ENCODE results near the gene AOX1. TPM values are rescaled to one million over a fixed set of nuclear protein-coding genes. Genes with fewer than 3 reads are reported as not detected.

Gene AOX1
- total RNA-seq, 1 donor from 2014 or later = 24.3 TPM

DNA sequence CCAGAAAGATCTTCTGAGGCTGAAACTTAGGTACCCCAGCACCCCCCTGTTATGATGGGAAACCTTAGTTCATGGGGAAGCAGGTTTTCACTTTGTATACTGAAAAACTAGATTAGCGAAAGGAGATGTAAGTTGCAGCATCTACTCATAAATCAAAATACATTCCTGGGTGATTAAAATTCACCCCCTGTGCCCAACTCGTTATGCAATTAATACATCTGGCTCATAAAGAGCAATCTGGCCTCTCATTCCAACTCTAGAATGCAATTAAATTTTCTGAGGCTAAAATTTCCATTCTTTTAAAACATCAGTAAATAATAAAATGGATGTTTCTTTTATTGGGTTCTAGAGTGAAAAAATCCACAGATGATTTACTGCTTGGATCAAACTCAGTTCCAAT, 115.0 kb downstream of the AOX1 start:
- no peak for ATAC-seq
- Histone ChIP-seq H3K4me1 (no peaks in the 10 kb centered on the region), H3K27ac (no peak overlapping the region), H3K9me3 (no peaks in the 10 kb centered on the region), H3K27me3 (no peaks in the 10 kb centered on the region), H3K36me3 (no peaks in the 10 kb centered on the region), H3K4me3 (no peak overlapping the region)
- TF ChIP-seq, protein P1, sequence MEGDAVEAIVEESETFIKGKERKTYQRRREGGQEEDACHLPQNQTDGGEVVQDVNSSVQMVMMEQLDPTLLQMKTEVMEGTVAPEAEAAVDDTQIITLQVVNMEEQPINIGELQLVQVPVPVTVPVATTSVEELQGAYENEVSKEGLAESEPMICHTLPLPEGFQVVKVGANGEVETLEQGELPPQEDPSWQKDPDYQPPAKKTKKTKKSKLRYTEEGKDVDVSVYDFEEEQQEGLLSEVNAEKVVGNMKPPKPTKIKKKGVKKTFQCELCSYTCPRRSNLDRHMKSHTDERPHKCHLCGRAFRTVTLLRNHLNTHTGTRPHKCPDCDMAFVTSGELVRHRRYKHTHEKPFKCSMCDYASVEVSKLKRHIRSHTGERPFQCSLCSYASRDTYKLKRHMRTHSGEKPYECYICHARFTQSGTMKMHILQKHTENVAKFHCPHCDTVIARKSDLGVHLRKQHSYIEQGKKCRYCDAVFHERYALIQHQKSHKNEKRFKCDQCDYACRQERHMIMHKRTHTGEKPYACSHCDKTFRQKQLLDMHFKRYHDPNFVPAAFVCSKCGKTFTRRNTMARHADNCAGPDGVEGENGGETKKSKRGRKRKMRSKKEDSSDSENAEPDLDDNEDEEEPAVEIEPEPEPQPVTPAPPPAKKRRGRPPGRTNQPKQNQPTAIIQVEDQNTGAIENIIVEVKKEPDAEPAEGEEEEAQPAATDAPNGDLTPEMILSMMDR (IDR thresholded peaks at IDR 0.05) = no peak
- no peak for DNase-seq
- intact Hi-C loops (cut with DNase I) = no loop called here

DNA sequence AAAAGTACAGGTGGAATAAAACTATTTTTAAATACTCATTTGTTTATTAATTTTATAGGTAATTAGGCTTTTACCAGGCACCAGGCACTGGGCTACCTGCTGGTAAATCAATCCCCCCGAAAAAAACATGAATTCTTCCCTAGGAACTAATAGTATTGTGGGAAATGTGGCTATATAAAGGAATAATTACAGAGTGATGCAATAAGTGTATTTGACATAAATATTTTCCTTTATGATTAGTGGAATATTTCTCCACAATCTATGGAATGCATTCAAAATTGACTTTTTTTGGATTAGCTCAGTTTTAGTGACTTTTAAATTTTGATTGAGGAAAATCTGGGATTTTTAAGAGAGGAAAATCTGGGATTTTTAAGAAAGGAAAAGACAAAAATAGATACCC, 116.2 kb downstream of the AOX1 start:
- intact Hi-C loops (cut with DNase I) = no loop called here
- TF ChIP-seq, protein P1 (IDR thresholded peaks at IDR 0.05) = no peak
- no peaks in the 10 kb centered on the region for H3K36me3 ChIP-seq
- no peaks in the 10 kb centered on the region for H3K4me1 ChIP-seq
- no peak overlapping the region for H3K4me3 ChIP-seq
- ATAC-seq = no peak
- no peak for DNase-seq
- no peaks in the 10 kb centered on the region for H3K27me3 ChIP-seq
- H3K9me3 ChIP-seq = no peaks in the 10 kb centered on the region
- no peak overlapping the region for H3K27ac ChIP-seq

DNA sequence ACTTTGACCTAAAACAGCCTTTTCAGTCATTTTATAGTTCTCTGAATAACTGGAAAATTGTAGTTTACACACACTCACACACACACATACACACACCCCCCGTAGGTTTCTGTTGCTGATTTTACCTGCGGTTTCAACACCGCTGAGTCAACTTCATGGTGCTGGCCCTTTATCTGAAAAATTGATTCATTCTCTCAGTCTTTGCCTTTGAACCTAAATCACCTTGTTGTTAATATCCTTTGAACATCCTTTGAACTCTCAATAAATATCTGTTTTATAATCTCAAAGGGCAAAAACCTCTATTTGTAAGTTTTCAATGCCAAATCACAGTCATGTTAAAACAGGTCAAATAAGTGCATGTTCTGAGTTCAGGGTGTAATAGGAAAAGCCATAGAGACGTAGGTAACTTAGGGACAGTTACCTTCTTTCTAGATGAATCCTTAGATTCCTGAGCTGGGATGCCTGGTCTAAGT, 116.9 kb downstream of the AOX1 start:
- H3K9me3 ChIP-seq = no peaks in the 10 kb centered on the region
- DNase-seq (no peak), ATAC-seq (no peak)
- intact Hi-C loops (cut with DNase I) = no loop called here
- TF ChIP-seq, protein P1 (IDR thresholded peaks at IDR 0.05) = no peak
- no peak overlapping the region for H3K27ac ChIP-seq
- H3K4me1 ChIP-seq = no peaks in the 10 kb centered on the region
- no peak overlapping the region for H3K4me3 ChIP-seq
- H3K27me3 ChIP-seq = no peaks in the 10 kb centered on the region
- no peaks in the 10 kb centered on the region for H3K36me3 ChIP-seq

DNA sequence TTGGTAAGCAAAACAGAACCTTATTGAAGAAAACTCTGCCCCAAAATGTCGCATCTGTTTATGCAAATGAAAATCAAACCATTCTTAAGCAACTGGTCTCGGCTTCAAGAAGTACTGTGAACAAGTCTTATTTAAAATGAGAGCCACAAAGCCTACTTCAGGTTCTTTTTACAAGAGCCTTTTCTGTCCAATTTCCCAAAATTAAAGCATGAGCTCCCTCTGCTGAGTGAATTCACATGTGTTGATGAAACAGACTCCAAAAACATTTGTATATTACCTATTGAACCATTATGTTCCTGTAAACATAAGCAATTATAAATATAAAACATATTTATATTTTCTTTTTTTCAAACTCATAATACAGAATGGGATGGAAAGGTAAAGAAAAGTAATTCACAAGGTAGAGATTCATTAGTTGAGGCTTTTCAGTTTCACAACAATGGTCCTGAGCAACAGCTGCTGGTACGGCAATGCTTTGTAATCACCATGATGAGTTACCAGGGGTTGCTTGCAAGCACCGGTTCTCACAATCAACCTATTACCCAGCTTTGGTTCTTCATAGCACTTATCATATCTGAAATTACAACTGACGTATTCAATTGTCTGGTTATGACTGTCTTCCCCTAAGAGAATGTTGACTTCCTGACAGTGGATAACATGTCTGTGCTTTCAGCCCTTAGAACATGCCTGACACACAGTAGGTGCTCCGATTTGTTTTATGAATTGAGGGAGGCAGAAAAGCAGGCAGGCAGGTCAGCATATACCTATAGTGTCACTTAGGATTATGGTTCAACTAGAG, 117.5 kb downstream of the AOX1 start:
- ATAC-seq (peak; percentile 76), DNase-seq (no peak)
- no peaks in the 10 kb centered on the region for H3K36me3 ChIP-seq
- no peaks in the 10 kb centered on the region for H3K9me3 ChIP-seq
- H3K27ac ChIP-seq = no peak overlapping the region
- no peak overlapping the region for H3K4me3 ChIP-seq
- H3K27me3 ChIP-seq = no peaks in the 10 kb centered on the region
- intact Hi-C loops (cut with DNase I) = no loop called here
- H3K4me1 ChIP-seq = no peaks in the 10 kb centered on the region
- TF ChIP-seq, protein P1 (IDR thresholded peaks at IDR 0.05) = peak; percentile 62

DNA sequence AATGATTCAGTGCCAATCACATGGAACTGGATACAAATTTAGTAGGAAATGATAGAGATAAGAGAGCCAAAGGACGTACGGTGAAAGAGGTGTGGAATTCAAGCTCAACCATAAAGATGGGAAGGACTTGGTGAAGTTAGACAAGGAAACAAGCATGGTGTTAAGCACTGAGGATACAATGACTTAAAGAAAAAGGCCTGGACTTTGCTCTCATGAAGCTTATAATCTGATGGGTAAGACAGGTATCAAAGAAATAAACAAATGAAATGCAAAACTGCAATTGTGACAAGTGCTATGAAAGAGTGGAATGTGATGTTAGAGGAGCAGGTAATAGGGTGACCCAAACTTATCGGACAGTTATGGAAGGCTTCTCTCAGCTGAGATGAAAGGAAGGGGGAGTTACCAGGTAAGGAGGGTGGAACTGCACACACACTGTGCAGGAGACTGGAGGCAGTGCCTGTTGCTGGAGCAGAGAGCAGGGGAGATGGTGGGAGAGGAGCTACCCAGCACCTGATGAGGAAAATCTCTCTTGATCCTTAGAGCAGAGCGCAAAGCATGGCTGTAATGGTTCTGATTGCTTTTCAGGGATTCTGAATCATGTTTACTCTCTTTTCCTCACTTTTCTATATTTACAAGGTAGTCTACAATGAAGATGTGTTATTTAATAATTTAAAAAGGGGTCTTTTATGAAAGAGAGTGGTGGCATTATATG, 118.3 kb downstream of the AOX1 start:
- Histone ChIP-seq H3K27me3 (no peaks in the 10 kb centered on the region), H3K27ac (no peak overlapping the region), H3K4me3 (no peak overlapping the region), H3K4me1 (no peaks in the 10 kb centered on the region), H3K36me3 (no peaks in the 10 kb centered on the region), H3K9me3 (no peaks in the 10 kb centered on the region)
- intact Hi-C loops (cut with DNase I) = no loop called here
- DNase-seq (no peak), ATAC-seq (no peak)
- TF ChIP-seq, protein P1 (IDR thresholded peaks at IDR 0.05) = no peak
